ENCODE data around the gene KCNK10. TPM values are rescaled to one million over a fixed set of nuclear protein-coding genes. Genes with fewer than 3 reads are reported as not detected.

Gene KCNK10
- total RNA-seq, 1 experiment from 2014 or later = not detected

- DNase-seq (ENCODE audit: low spot score) = no peak
These were observed 137.2 kb downstream of the KCNK10 start for GRCh38 chr14:88185843-88186242.

GRCh38 chr14:88184956-88185355, 138.1 kb downstream of the KCNK10 start:
- DNase-seq (ENCODE audit: low spot score) = no peak

DNA sequence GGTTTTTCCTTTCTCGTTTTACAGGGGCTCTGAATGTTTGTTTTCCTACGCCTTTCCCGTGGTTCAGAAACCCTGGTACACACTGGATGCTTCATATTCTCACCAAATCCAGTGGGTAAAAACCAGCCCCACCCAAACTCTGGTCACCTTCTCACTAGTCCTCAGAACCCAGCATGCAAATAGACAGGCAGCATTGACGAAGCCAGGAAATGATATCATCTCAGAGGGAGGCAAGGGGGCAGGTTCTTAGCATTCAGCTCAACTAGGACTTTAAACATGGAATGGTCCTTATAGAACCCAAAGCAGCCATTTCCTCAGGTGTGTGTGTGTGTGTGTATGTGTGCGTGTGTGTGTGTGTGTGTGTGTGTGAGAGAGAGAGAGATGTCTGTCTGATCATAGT, 142.0 kb downstream of the KCNK10 start:
- no peak for DNase-seq (ENCODE audit: low spot score)

GRCh38 chr14:88179716-88180115, 143.4 kb downstream of the KCNK10 start:
- no peak for DNase-seq (ENCODE audit: low spot score)

DNA sequence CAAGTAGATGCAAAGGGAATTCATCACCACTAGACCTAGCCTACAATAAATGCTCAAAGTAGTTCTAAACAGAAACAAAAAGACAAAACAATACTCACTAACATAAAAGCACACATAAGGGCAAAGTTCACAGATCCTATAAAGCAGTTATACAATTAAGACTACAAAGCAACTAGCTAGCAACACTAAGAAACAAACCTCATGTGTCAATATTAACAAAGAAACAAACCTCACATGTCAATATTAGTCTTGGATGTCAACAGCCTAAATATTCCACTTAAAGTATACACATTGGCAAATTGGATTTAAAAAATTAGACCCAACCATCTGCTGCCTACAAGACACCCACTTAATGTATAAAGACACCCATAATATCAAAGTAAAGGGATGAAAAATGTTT, 152.7 kb downstream of the KCNK10 start:
- DNase-seq (ENCODE audit: low spot score) = no peak

DNA sequence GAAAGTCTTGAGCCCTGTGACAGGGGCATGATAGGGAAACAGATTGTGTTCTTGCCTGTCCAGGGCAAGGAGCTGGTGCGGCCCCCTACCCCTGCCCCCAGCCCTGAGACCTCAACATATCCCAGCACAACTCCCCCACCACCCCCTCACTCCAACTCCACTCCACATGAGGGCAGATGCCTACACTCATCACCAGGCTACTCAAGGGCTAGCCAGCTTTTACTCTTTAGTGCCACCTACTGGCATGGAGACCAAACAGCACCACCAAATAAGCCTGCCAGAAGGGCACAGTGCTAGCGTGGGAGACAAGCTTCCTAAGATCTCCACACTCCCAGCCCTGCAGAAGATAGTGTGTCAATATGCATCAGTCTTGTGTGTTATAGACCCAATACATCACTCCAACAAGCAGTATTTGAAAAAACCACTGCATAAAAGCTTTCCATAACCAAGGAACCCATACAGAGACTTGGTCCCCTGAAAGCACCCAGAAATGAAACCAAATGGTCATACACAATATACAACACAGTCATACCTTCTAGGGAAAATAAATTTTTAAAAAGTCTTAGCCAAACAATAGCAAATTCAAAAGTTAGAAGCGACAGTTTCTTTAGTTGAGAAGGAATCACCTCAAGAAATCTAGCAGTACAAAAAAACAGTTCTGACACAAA, 154.4 kb downstream of the KCNK10 start:
- DNase-seq (ENCODE audit: low spot score) = peak; percentile 27

- no peak for DNase-seq (ENCODE audit: low spot score)
These were observed 155.0 kb downstream of the KCNK10 start for GRCh38 chr14:88168025-88168424.

- peak; percentile 1 for DNase-seq (ENCODE audit: low spot score)
These were observed 156.5 kb downstream of the KCNK10 start for GRCh38 chr14:88166616-88167015.

DNA sequence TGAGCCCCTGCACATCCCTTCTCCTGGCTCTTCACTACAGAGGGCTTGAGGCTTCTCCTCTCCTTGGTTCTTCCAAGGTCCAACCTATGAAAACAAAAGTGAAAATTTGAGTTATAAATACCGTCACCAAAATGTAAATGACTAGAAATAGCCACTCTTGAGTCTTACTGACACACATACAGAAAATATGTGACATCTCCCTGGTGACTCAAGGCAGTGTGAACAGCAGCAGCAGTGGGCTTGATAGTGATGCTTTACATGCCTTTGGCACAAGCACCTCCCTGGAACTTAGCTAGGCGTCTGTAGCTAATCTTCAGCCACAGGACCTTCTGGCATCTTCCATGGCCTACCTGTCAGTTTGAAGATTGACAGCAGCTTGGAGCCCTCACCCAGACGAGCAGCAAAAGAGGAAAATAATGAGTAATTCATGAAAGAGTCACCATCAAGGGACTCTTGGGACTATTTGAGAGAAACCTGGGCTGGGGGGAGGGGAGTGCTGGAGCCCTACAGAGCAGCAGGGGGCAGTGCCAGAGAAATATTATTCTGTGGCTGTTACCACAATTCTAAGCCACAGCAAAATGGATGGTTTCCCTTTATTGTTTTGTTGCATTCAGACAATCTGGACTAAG, 158.0 kb downstream of the KCNK10 start:
- no peak for DNase-seq (ENCODE audit: low spot score)

DNA sequence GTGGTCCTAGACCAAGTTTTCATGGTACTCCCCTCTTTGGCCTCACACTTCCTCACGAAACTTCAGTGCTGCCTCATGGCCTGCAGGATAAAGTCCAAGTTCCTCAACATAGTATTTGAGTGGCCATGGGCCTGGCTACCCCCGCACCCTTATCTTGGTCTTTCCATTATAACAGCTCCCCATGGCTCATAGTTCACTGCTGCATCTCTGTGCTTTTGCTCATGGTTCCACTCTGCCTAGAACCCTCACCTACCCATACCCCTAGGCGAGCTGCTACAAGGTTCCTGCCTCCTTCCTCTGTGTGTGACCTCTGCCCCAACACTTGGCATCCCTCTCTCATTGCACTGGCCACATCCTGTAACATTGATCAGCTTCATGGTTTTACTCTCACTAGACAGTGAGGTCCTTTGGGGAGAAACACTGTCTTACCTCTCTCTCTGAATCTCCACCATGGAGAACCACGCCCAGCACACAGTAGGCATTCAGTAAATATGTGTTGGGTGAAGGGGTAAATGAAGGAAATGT, 159.3 kb downstream of the KCNK10 start:
- DNase-seq (ENCODE audit: low spot score) = no peak

GRCh38 chr14:88156127-88156526, 166.9 kb downstream of the KCNK10 start:
- DNase-seq (ENCODE audit: low spot score) = no peak

GRCh38 chr14:88154926-88155325, 168.1 kb downstream of the KCNK10 start:
- DNase-seq (ENCODE audit: low spot score) = no peak

DNA sequence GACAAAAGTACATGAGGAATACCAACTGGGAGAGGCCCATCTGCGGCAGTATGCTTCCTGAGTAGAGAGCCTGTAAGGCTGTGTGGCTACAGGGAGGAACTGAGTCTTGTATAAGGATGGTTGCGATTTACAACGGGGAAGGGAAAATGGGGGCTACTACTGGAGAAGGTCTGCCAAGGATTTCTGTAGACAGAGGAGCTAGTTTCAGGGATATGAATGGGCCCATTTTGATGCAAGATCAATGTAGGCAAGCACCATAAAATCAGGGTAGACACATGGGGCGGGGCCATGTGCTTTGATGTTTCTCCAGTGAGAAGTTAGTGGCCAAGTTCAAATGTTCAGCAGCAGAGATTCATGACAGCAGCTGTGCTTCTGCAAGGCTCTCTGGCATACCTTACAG, 168.7 kb downstream of the KCNK10 start:
- no peak for DNase-seq (ENCODE audit: low spot score)

DNA sequence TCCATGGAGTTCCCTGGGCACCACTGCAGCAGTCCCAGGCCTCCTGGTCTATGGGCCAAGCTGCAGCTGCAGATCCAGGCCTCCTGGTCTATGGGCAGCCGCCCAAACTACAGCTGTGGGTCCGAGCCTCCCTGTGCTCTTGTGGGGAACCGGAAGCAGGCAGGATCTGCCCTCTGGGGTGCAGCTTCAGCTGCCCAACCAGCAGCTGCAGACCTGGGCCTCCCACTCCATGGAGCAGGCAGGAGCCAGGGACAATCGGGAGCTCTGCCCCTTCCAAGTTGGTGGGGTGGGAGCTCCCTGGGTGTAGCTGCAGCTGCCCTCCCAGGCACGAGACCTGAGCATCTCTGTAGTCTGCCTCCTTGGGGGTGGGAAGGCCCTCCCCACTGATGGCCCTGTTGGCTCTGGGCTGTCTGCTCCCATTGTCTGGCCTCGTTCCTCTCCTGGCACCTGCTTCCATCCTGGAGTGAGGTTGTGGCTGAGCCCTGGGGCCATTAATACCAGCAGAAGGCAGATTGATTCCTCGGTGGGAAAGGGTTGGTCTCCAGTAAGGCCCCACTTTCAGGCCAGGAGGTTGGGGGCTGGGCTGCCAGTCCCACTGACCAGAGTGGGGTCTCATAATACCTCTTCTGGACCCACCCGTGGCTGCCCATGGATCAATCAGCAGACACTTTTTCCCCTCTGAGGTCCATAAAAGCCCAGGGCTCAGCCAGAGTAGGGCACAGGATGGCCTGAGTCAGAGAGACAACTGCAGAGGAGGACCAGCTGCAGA, 176.0 kb downstream of the KCNK10 start:
- DNase-seq (ENCODE audit: low spot score) = no peak

- no peak for DNase-seq (ENCODE audit: low spot score)
These were observed 179.3 kb downstream of the KCNK10 start for GRCh38 chr14:88143810-88144209.

DNA sequence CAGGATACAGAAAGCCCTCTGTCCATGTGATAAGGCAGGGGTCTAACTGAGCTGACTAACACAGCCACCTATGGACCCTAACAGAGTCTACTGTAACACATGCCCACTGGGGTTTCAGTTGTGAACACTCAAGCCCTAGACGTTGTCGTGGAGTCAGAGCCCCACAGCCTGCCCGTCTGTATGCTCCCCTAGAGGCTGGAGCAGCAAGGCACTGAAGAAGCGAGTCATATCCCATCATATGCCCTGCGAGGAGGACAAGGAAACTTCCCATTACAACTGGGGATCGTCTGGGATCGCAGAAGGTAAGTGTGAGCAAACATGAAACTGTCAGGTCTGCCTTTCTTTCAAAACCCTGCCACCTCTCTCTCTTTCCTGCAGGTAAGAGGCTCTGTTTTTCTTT, 180.1 kb downstream of the KCNK10 start:
- no peak for DNase-seq (ENCODE audit: low spot score)

DNA sequence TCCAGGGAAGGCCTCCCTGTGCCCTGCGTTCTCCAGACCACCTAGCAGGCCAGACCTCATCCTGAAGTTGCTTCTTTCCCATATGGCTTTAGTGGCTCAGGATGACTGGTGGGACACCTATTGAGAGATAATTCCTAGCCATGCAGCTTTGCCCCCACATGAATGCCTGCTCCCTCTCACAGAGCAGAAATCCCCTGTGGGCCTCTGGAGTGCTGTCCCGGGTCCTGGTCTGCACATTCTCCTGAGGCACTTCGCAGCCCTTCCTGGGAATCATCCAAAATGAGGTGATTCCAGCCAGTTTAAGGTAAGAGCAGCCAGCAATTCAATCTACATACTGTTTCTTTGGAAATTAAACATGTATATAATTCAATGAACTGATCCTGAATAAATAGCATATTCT, 182.2 kb downstream of the KCNK10 start:
- DNase-seq (ENCODE audit: low spot score) = no peak

- DNase-seq (ENCODE audit: low spot score) = no peak
These were observed 185.7 kb downstream of the KCNK10 start for GRCh38 chr14:88137327-88137726.
